GM12878 (cell line): ENCODE data around the gene TRIM17.

Source experiments
- CTCF ChIP-seq, 3 experiments: IDR thresholded peaks in 2 of 3; conservative IDR thresholded peaks in 1 of 3; 2 replicates each; pipeline ENCODE4 v1.5.1; 2011; ENCODE audit warnings: low read depth in 3 of 3, low read length in 3 of 3, mild to moderate bottlenecking in 3 of 3, control low read depth in 2 of 3, moderate library complexity in 2 of 3, inconsistent platforms in 1 of 3, mixed read lengths in 1 of 3; ENCODE audit not compliant: control insufficient read depth in 2 of 3, insufficient read depth in 1 of 3; ENCODE audit errors: extremely low read depth in 1 of 3
- MEF2B ChIP-seq: fragments of 450-650 bp; IDR thresholded peaks from 2 replicates; pipeline ENCODE4 v1.6.1; 2018; ENCODE audit warnings: mild to moderate bottlenecking, moderate library complexity; ENCODE audit not compliant: partially characterized antibody, poor library complexity, severe bottlenecking
- POLR2A ChIP-seq: IDR thresholded peaks from 2 replicates; pipeline ENCODE4 v1.6.1; 2011; ENCODE audit warnings: low read depth, mild to moderate bottlenecking, low read length

- TF ChIP-seq POLR2A: no peak
- no peak for TF ChIP-seq MEF2B
- no peak for TF ChIP-seq CTCF (IDR thresholded peaks at IDR 0.05 in 2 of 3, conservative IDR thresholded peaks at IDR 0.05 in 1 of 3; ENCODE audit: control insufficient read depth in 2 of 3, extremely low read depth in 1 of 3, insufficient read depth in 1 of 3, low read depth in 3 of 3, low read length in 3 of 3)
Measured at GRCh38 chr1:228358764-228359612, 57.7 kb downstream of the TRIM17 start.
